CD14-positive monocyte (primary cell): ENCODE results near the gene C9orf153. TPM values are rescaled to one million over a fixed set of nuclear protein-coding genes. Genes with fewer than 3 reads are reported as not detected.

Experiments used
- DNase-seq, 3 donors: peaks; one replicate each; pipeline ENCODE4 v3.0.0-alpha.2; 2011 to 2022
- H2AFZ ChIP-seq: 2 replicates; pipeline ENCODE4 v1.6.0; 2012; ENCODE audit warnings: mild to moderate bottlenecking, low read depth, low read length, inconsistent platforms; ENCODE audit not compliant: insufficient read depth, poor library complexity, severe bottlenecking
- H3K27ac ChIP-seq, 2 donors: 1 replicate in 1 of 2; 2 replicates in 1 of 2; pipeline ENCODE4 v1.5.1; 2012 to 2013; ENCODE audit warnings: low read length in 2 of 2, control low read depth in 1 of 2, inconsistent platforms in 1 of 2, low read depth in 1 of 2, mild to moderate bottlenecking in 1 of 2
- H3K27me3 ChIP-seq, 2 donors: one replicate each; pipeline versions ENCODE4 v1.6.0 to v1.6.1; 2011 to 2013; ENCODE audit warnings: low read length in 2 of 2; ENCODE audit not compliant: control insufficient read depth in 2 of 2, insufficient read depth in 2 of 2
- H3K36me3 ChIP-seq, 2 donors: replicated peaks in 1 of 2; 1 replicate in 1 of 2; 2 replicates in 1 of 2; pipeline versions ENCODE4 v1.5.1 to v1.6.1; 2012 to 2013; ENCODE audit warnings: low read length in 2 of 2, control low read depth in 1 of 2, inconsistent platforms in 1 of 2, mild to moderate bottlenecking in 1 of 2; ENCODE audit not compliant: insufficient read depth in 2 of 2, control insufficient read depth in 1 of 2
- H3K4me1 ChIP-seq, 2 donors: 1 replicate in 1 of 2; 2 replicates in 1 of 2; pipeline versions ENCODE4 v1.5.1 to v1.6.1; 2012 to 2013; ENCODE audit warnings: low read length in 2 of 2, control low read depth in 1 of 2, inconsistent platforms in 1 of 2, mild to moderate bottlenecking in 1 of 2, moderate library complexity in 1 of 2; ENCODE audit not compliant: insufficient read depth in 2 of 2, control insufficient read depth in 1 of 2
- H3K4me2 ChIP-seq: replicated peaks from 2 replicates; pipeline ENCODE3; 2012; ENCODE audit warnings: low read length, moderate library complexity, mild to moderate bottlenecking; ENCODE audit not compliant: poor library complexity, severe bottlenecking; ENCODE audit errors: extremely low read depth
- H3K4me3 ChIP-seq, 3 experiments: fragments of 200-600 bp in 1 of 3; sonication (generic) in 1 of 3; replicated peaks in 1 of 3; 1 replicate in 2 of 3; 2 replicates in 1 of 3; pipeline ENCODE4 v1.5.1; 2011 to 2013; ENCODE audit warnings: low read length in 3 of 3, mild to moderate bottlenecking in 3 of 3, control low read depth in 2 of 3, low read depth in 2 of 3, inconsistent platforms in 1 of 3, moderate library complexity in 1 of 3
- H3K79me2 ChIP-seq: 2 replicates; pipeline ENCODE4 v1.6.0; 2012; ENCODE audit warnings: mild to moderate bottlenecking, control low read depth, inconsistent platforms, low read length, moderate library complexity; ENCODE audit not compliant: insufficient read depth
- H3K9ac ChIP-seq: 2 replicates; pipeline ENCODE4 v1.6.0; 2017; ENCODE audit warnings: low read length, mild to moderate bottlenecking; ENCODE audit not compliant: insufficient read depth, poor library complexity, severe bottlenecking
- H3K9me3 ChIP-seq, 2 donors: replicated peaks in 1 of 2; 1 replicate in 1 of 2; 2 replicates in 1 of 2; pipeline versions ENCODE4 v1.5.1 to v1.6.1; 2012 to 2013; ENCODE audit warnings: low read length in 2 of 2, control low read depth in 1 of 2; ENCODE audit not compliant: control insufficient read depth in 1 of 2, insufficient read depth in 1 of 2
- H4K20me1 ChIP-seq: 2 replicates; pipeline ENCODE4 v1.6.0; 2012; ENCODE audit warnings: mild to moderate bottlenecking, low read length, control low read depth, moderate library complexity; ENCODE audit not compliant: insufficient read depth
- H3K27ac Mint-ChIP-seq, 7 donors: one replicate each; pipeline ENCODE4 v1.8.0; 2020; ENCODE audit warnings: mild to moderate bottlenecking in 7 of 7, mixed read lengths in 7 of 7, moderate library complexity in 6 of 7, inconsistent platforms in 2 of 7
- H3K27me3 Mint-ChIP-seq, 3 donors: one replicate each; pipeline ENCODE4 v1.8.0; 2021 to 2022; ENCODE audit warnings: low read depth in 3 of 3, mild to moderate bottlenecking in 3 of 3, mixed read lengths in 3 of 3, moderate library complexity in 3 of 3, inconsistent platforms in 1 of 3
- H3K36me3 Mint-ChIP-seq, 2 donors: one replicate each; pipeline ENCODE4 v1.8.0; 2020; ENCODE audit warnings: mixed read lengths in 2 of 2, inconsistent platforms in 1 of 2, mild to moderate bottlenecking in 1 of 2
- H3K4me1 Mint-ChIP-seq: one replicate; pipeline ENCODE4 v1.8.0; 2020; ENCODE audit warnings: mild to moderate bottlenecking, mixed read lengths
- H3K4me3 Mint-ChIP-seq, 2 donors: one replicate each; pipeline ENCODE4 v1.8.0; 2020; ENCODE audit warnings: mild to moderate bottlenecking in 2 of 2, mixed read lengths in 2 of 2, moderate library complexity in 1 of 2
- H3K9me3 Mint-ChIP-seq, 7 donors: one replicate each; pipeline ENCODE4 v1.8.0; 2020 to 2022; ENCODE audit warnings: mixed read lengths in 7 of 7, mild to moderate bottlenecking in 6 of 7, moderate library complexity in 6 of 7, inconsistent platforms in 2 of 7
- CTCF ChIP-seq: fragments of 200-600 bp; IDR thresholded peaks from one replicate; pipeline ENCODE4 v1.8.0; 2022; ENCODE audit warnings: antibody characterized with exemption, mild to moderate bottlenecking
- WGBS: methylation state at CpG from one replicate; pipeline ENCODE4 v1.1.5; 2013; ENCODE audit warnings: missing lambda C conversion rate; ENCODE audit not compliant: insufficient coverage; 5-methylcytosine and 5-hydroxymethylcytosine counted together
- intact Hi-C, 2 donors: fragments of 100-400 bp; cut with micrococcal nuclease; formaldehyde crosslinking; loops; one replicate each; pipeline versions ENCODE4 v1.15.0 to v1.15.1; 2023
- polyA plus RNA-seq, 3 donors: library from polyadenylated mRNA; depleted of rRNA in 1 of 3; unstranded in 2 of 3; stranded (reverse) in 1 of 3; fragments of 300-500 nt in 2 of 3; fragments of >200 nt in 1 of 3; fragmentation: Illumina TruSeq in 2 of 3; gene quantifications; 1 replicate in 2 of 3; 2 replicates in 1 of 3; pipeline ENCODE4 v1.2.3, GENCODE V29; 2012 to 2021

The C9orf153 gene
- polyA plus RNA-seq, 3 donors: not detected

DNA sequence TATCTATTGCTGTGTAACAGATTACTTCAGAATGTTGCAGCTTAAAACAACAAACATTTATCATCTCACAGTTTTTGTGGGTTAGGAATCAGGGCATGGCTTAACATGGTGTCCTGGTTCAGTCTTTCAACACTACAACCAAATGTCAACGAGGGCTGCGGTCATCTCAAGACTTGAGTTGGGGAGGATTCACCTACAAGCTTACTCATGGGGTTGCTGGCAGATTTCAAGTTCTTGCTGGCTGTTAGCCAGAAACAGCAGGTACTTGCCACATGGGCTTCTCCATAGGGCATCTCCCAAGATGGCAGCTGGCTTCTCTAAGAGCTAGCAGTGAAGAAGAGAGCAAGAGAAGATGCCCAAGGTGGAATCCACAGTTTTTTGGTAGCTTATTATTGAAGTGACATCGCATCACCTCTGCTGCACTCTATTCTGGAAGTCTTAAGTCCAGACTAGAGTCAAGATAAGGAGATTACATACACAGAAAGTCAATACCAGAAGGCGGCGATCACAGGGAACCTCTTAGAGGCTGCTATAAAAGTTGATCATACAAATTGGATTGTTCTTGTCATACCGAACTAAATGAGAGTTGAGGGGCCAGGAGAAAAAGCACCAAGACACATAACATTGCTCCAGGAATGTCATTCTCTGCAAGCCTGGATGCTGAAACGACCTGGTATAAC lies 42.2 kb downstream of the C9orf153 start:
- Histone ChIP-seq H3K9me3 (no peaks in the 10 kb centered on the region), H2AFZ (no peak overlapping the region), H3K9ac (no peak overlapping the region), H3K4me2 (no peak overlapping the region), H3K36me3 (no peaks in the 10 kb centered on the region), H3K27me3 (no peaks in the 10 kb centered on the region), H3K79me2 (no peaks in the 10 kb centered on the region), H3K27ac (no peak overlapping the region), H3K4me1 (no peaks in the 10 kb centered on the region), H3K4me3 (no peak overlapping the region), H4K20me1 (no peaks in the 10 kb centered on the region)
- Mint-ChIP-seq H3K27ac (no peak overlapping the region), H3K4me3 (no peak overlapping the region), H3K36me3 (no peaks in the 10 kb centered on the region), H3K27me3 (peaks cover 2 to 6% (median 3%) of the 10 kb centered on the region in 3 donors), H3K9me3 (no peaks in the 10 kb centered on the region), H3K4me1 (no peaks in the 10 kb centered on the region)
- WGBS: 92% methylated on average over 4 of the region's 7 CpGs
- no peak for TF ChIP-seq CTCF
- no peak for DNase-seq
- intact Hi-C loops: no loop called here

- no peak overlapping the region for H3K4me3 ChIP-seq
Measured at GRCh38 chr9:86207193-86207592, 52.3 kb downstream of the C9orf153 start.

More at GRCh38 chr9:86207193-86207592, 52.3 kb downstream of the C9orf153 start:
- Histone ChIP-seq H3K9me3 (no peaks in the 10 kb centered on the region), H3K27me3 (no peaks in the 10 kb centered on the region), H3K9ac (no peak overlapping the region), H3K4me1 (no peaks in the 10 kb centered on the region), H2AFZ (no peak overlapping the region), H4K20me1 (no peaks in the 10 kb centered on the region), H3K79me2 (no peaks in the 10 kb centered on the region), H3K4me2 (no peak overlapping the region), H3K27ac (no peak overlapping the region), H3K36me3 (no peaks in the 10 kb centered on the region)
- H3K9me3 Mint-ChIP-seq: peaks cover 0 to 2% (median 0%) of the 10 kb centered on the region in 7 donors
- H3K36me3 Mint-ChIP-seq: no peaks in the 10 kb centered on the region
- WGBS: no CpG with 5 or more reads among the region's 5 CpGs
- no peak overlapping the region for H3K4me3 Mint-ChIP-seq
- peaks cover 0 to 4% (median 3%) of the 10 kb centered on the region in 3 donors for H3K27me3 Mint-ChIP-seq
- DNase-seq: no peak
- peaks cover 5% of the 10 kb centered on the region for H3K4me1 Mint-ChIP-seq
- intact Hi-C loops: no loop called here
- TF ChIP-seq CTCF: no peak
- no peak overlapping the region for H3K27ac Mint-ChIP-seq
